ENCODE data around the gene RHBDL1. TPM values are rescaled to one million over a fixed set of nuclear protein-coding genes. Genes with fewer than 3 reads are reported as not detected.
A peak's percentile ranks its signal among the peaks of the same experiment; 100 is the strongest.

The RHBDL1 gene
- total RNA-seq, 1 experiment from 2014 or later: 3.6 TPM

DNA sequence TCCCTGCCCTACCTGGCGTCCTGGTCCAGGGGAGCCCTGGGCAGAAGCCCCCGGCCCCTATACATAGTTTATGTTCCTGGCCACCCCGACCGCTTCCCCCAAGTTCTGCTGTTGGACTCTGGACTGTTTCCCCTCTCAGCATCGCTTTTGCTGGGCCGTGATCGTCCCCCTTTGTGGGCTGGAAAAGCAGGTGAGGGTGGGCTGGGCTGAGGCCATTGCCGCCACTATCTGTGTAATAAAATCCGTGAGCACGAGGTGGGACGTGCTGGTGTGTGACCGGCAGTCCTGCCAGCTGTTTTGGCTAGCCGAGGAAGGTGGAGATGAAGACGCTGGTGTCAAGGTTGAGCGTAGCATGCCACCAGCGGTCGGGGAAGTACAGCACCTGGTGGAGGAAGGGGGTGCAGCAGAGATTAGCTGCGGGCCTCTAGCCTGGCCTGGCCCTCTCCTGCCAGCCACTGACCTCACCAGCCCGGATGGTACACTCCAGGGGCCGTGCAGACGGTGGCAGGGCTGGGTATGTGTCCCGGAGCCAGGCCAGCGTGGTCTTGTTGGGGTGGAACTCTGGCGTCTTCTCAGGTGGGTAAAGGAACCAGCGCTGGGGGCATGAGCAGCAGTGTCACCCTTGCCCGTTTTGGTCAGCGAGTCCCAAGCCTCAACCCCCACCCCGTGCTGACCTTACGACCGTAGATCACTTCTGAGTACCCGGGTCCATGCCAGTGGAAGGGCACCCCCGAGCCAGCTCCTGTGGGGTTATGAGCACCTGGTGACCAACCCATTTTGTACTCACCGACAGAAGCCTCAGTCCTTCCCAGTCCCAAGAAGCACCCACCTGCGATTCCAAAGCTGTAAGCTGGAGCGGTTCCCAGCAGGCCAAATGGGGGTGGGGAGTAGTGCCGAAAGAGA lies 7.3 kb downstream of the RHBDL1 start:
- peaks cover 13% of the 10 kb centered on the region for H4K20me1 ChIP-seq (ENCODE audit: insufficient read depth, low read depth, low read length)
- no peaks in the 10 kb centered on the region for H3K27me3 ChIP-seq (ENCODE audit: low read length)
- no peaks in the 10 kb centered on the region for H3K9me3 ChIP-seq (ENCODE audit: low read length)
- DNase-seq: no peak
- peak overlapping the region; percentile 77 for H3K9ac ChIP-seq (ENCODE audit: low read length)
- peaks cover 30% of the 10 kb centered on the region for H3K4me1 ChIP-seq (ENCODE audit: low read length)
- peak overlapping the region; percentile 78 for H3K4me3 ChIP-seq (ENCODE audit: low read length)
- H2AFZ ChIP-seq (ENCODE audit: low read length): no peak overlapping the region
- H3K36me3 ChIP-seq (ENCODE audit: insufficient read depth, low read length): 0 out of 2 replicates have a peak, but pooled peaks cover 4% of the 10 kb centered on the region
- H3K4me2 ChIP-seq (ENCODE audit: low read depth, low read length, poor library complexity, severe bottlenecking): peak overlapping the region; percentile 75
- H3K27ac ChIP-seq (ENCODE audit: low read length): no peak overlapping the region
- peaks cover 27% of the 10 kb centered on the region for H3K79me2 ChIP-seq (ENCODE audit: low read length)
- no peaks in the 10 kb centered on the region for H3K9me2 ChIP-seq (replicated peaks; ENCODE audit: insufficient read depth, low read length)

DNA sequence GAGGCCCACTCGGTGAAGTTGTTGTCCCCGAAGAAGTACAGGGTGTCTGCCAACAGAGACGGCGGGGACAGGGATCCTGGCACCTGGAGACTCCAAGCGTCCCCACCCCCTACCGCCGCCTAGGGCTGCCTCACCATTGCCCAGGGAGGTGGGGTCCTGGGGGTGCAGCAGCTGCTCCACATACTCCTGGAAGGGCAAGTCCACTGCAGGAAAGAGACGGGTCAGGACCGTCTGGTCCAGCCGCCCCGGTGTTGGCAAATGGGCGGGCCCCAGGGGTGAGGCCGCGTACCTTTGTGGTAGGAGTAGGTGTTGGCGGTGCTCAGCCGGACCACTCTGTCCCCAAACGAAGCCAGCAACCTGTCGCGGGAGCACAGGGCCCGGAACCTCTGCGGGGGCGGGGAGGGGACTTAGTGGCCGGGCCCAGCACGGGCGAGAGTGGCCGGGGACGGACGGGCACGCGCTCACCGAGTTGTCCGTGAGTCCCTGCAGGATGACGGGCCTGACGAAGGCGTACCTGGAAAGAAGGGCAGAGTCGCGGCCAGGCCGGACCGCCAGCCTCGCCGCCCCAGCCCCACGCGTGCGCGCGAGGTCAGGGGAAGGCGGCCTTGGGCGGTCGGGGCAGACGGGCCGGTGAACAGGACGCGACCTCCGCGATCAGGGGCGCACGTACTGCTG lies 8.1 kb downstream of the RHBDL1 start:
- no peaks in the 10 kb centered on the region for H3K27me3 ChIP-seq (ENCODE audit: low read length)
- no peaks in the 10 kb centered on the region for H3K9me3 ChIP-seq (ENCODE audit: low read length)
- peak overlapping the region; percentile 78 for H3K4me3 ChIP-seq (ENCODE audit: low read length)
- H3K9ac ChIP-seq (ENCODE audit: low read length): peak overlapping the region; percentile 77
- H2AFZ ChIP-seq (ENCODE audit: low read length): no peak overlapping the region
- peaks cover 13% of the 10 kb centered on the region for H4K20me1 ChIP-seq (ENCODE audit: insufficient read depth, low read depth, low read length)
- H3K4me2 ChIP-seq (ENCODE audit: low read depth, low read length, poor library complexity, severe bottlenecking): peak overlapping the region; percentile 75
- peaks cover 30% of the 10 kb centered on the region for H3K4me1 ChIP-seq (ENCODE audit: low read length)
- no peak overlapping the region for H3K27ac ChIP-seq (ENCODE audit: low read length)
- peak; percentile 63 for DNase-seq
- no peaks in the 10 kb centered on the region for H3K9me2 ChIP-seq (replicated peaks; ENCODE audit: insufficient read depth, low read length)
- H3K36me3 ChIP-seq (ENCODE audit: insufficient read depth, low read length): 0 out of 2 replicates have a peak, but pooled peaks cover 4% of the 10 kb centered on the region
- H3K79me2 ChIP-seq (ENCODE audit: low read length): peaks cover 27% of the 10 kb centered on the region

DNA sequence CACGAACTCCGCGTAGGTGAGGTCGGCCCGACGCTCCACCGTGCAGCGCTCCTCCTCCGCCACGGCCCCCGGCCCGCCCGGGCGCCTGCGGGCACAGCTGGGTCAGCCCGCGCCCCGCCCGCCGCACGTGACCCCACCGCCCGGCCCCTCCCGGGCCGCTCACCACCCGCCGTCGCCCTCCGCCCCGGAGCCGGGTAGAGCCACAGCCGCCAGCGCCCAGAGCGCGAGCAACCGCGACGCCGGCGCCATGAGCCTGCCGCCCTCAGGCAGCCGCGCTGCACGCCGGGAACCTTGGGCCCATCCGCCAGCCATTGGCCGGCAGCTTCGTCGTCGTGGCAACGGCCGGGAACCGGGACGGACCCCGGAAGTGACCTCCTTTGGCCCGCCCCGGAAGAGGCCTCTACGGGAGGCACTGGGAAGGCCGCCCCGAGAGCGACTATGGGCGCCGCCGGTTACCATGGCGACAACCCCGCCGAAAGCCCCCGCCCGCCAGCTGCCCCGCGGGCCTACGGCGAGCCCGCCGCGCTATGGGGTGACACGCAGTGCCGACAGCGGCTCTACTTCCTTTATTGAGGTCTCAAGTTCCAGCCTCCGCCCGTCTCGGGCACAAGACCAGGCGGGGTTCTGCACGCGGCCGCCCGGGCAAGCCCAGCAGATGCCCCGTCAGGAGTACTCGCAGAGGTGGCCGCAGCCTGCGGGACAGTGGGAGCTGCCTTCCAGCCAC lies 8.8 kb downstream of the RHBDL1 start, which contains the start of gene JMJD8:
TSS of gene JMJD8 (minus strand) at position 264 of the 724 bp plus-strand sequence. CDS start at position 249, 15 bp downstream.
- Histone ChIP-seq H3K4me1 (ENCODE audit: low read length) (peaks cover 37% of the 10 kb centered on the region), H2AFZ (ENCODE audit: low read length) (no peak within 1 kb of the TSS)
- DNase-seq: peak; percentile 96

DNA sequence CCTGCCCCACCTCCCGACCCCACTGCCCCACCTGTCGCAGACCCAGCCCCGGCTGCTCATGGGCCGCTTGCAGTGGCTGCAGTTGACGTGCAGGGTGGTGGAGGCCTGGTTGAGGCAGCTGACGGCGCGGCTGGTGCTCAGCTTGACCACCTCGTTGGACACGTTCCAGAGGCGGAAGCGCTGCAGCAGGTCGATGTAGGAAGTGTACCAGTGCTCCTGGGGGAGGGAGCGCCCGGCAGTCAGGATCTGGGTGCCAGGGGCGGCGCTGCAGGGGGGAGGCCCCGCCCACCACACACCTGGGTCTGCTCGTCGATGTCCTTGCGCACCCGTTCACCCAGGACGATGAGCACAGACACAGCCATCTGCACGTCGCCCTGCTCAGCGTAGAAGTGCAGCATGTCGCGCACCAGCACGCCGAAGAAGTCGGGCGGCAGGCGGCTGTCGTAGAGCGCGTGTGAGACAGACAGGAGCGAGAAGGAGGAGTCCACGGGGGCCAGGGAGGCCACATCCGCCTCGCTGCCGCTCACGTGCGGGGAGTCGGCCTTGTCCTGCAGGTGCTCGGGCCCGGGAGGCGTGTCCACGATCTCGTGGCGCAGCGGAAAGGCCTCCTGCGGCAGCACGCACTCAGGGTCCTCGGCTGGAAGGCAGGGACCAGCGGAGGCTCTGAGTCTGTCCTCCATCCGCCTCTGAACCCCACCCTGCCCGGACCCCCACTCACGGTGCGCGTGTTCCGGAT lies 9.7 kb downstream of the RHBDL1 start:
- Histone ChIP-seq H2AFZ (ENCODE audit: low read length) (no peak overlapping the region), H3K36me3 (ENCODE audit: insufficient read depth, low read length) (0 out of 2 replicates have a peak, but pooled peaks cover 4% of the 10 kb centered on the region), H3K9me2 (replicated peaks; ENCODE audit: insufficient read depth, low read length) (no peaks in the 10 kb centered on the region), H3K4me1 (ENCODE audit: low read length) (peaks cover 36% of the 10 kb centered on the region), H3K79me2 (ENCODE audit: low read length) (peaks cover 34% of the 10 kb centered on the region), H3K9ac (ENCODE audit: low read length) (no peak overlapping the region), H3K27ac (ENCODE audit: low read length) (no peak overlapping the region), H3K4me2 (ENCODE audit: low read depth, low read length, poor library complexity, severe bottlenecking) (no peak overlapping the region), H3K9me3 (ENCODE audit: low read length) (no peaks in the 10 kb centered on the region), H4K20me1 (ENCODE audit: insufficient read depth, low read depth, low read length) (peaks cover 13% of the 10 kb centered on the region), H3K27me3 (ENCODE audit: low read length) (no peaks in the 10 kb centered on the region), H3K4me3 (ENCODE audit: low read length) (no peak overlapping the region)
- no peak for DNase-seq

More for the DNA sequence above, 8.8 kb downstream of the RHBDL1 start, which contains the start of gene JMJD8:
- Histone ChIP-seq H4K20me1 (ENCODE audit: insufficient read depth, low read depth, low read length) (peaks cover 13% of the 10 kb centered on the region), H3K9ac (ENCODE audit: low read length) (peak within 1 kb of the TSS; percentile 77), H3K9me3 (ENCODE audit: low read length) (no peaks in the 10 kb centered on the region), H3K27ac (ENCODE audit: low read length) (no peak within 1 kb of the TSS), H3K4me2 (ENCODE audit: low read depth, low read length, poor library complexity, severe bottlenecking) (peak within 1 kb of the TSS; percentile 75), H3K27me3 (ENCODE audit: low read length) (no peaks in the 10 kb centered on the region), H3K4me3 (ENCODE audit: low read length) (peak within 1 kb of the TSS; percentile 78), H3K36me3 (ENCODE audit: insufficient read depth, low read length) (0 out of 2 replicates have a peak, but pooled peaks cover 4% of the 10 kb centered on the region), H3K79me2 (ENCODE audit: low read length) (peaks cover 27% of the 10 kb centered on the region), H3K9me2 (replicated peaks; ENCODE audit: insufficient read depth, low read length) (no peaks in the 10 kb centered on the region)

DNA sequence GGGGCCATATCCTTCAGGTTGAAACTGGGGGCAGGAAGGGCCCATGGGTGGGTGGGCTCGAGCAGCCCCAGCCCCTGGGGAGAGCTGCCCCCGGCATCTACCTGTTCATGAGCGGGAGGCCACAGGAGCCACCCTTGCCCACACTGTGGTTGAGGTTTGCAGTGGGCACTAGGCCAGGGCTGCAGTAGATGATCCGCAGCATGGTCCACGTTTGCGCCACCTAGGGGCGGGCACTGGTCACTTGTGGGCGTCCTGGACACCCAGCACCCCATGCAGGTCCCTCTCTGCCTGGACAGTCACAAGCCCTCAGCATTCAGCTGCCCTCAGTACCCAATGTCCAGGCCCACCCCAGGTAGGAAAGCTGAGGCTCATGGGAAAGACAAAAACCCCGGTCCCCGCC lies 10.5 kb downstream of the RHBDL1 start:
- H2AFZ ChIP-seq (ENCODE audit: low read length): no peak overlapping the region
- no peak overlapping the region for H3K27ac ChIP-seq (ENCODE audit: low read length)
- no peak overlapping the region for H3K9ac ChIP-seq (ENCODE audit: low read length)
- H3K27me3 ChIP-seq (ENCODE audit: low read length): no peaks in the 10 kb centered on the region
- H3K4me1 ChIP-seq (ENCODE audit: low read length): peaks cover 36% of the 10 kb centered on the region
- 0 out of 2 replicates have a peak, but pooled peaks cover 4% of the 10 kb centered on the region for H3K36me3 ChIP-seq (ENCODE audit: insufficient read depth, low read length)
- no peaks in the 10 kb centered on the region for H3K9me3 ChIP-seq (ENCODE audit: low read length)
- no peak overlapping the region for H3K4me3 ChIP-seq (ENCODE audit: low read length)
- H3K4me2 ChIP-seq (ENCODE audit: low read depth, low read length, poor library complexity, severe bottlenecking): no peak overlapping the region
- no peak for DNase-seq
- H4K20me1 ChIP-seq (ENCODE audit: insufficient read depth, low read depth, low read length): peaks cover 9% of the 10 kb centered on the region
- peaks cover 30% of the 10 kb centered on the region for H3K79me2 ChIP-seq (ENCODE audit: low read length)
- no peaks in the 10 kb centered on the region; the same call in 1 of the 2 replicates for H3K9me2 ChIP-seq (replicated peaks; ENCODE audit: insufficient read depth, low read length)

DNA sequence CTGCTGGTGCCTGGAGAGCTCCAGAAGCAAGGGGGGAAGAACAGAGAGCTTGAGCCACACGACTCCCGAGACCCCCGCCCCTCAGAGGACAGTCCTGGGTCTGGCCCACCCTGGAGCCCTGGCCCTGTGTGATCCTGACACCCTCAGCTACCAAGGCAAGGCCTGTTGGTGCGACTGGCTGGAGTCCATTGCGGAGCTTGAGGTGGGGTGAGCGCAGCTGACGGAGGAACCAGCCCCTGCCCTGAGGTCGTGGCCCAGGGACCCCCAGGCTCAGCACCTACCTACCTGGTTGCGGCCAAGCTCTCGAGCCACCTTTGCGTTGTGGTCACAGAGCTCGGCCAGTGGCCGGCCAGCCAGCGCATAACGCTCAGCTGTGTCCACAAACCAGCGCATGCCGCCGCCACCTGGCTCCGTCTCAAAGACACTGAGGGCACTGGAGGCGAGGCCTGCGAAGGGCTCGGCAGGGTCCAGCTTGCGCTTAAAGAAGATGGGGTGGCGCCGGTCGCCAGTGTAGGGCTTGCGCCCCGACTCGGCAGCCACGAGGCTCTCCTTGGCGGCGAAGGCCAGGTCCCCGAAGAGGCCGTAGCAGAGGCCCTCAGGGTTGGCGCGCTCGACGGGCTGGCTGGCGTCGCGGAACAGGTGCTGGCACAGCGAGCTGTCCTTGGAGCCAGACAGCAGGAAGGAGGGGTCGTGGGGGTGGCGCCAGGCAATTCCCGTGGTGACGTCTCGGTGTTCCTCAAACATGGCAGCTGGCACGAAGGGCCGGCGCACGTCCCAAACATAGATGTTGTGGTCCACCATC lies 11.2 kb downstream of the RHBDL1 start:
- H3K9ac ChIP-seq (ENCODE audit: low read length): no peak overlapping the region
- H3K9me2 ChIP-seq (replicated peaks; ENCODE audit: insufficient read depth, low read length): no peaks in the 10 kb centered on the region; the same call in 1 of the 2 replicates
- peaks cover 2% of the 10 kb centered on the region for H4K20me1 ChIP-seq (ENCODE audit: insufficient read depth, low read depth, low read length)
- 0 out of 2 replicates have a peak, but pooled peaks cover 4% of the 10 kb centered on the region for H3K36me3 ChIP-seq (ENCODE audit: insufficient read depth, low read length)
- no peak overlapping the region for H3K27ac ChIP-seq (ENCODE audit: low read length)
- H3K9me3 ChIP-seq (ENCODE audit: low read length): no peaks in the 10 kb centered on the region
- H3K4me1 ChIP-seq (ENCODE audit: low read length): peaks cover 29% of the 10 kb centered on the region
- peaks cover 23% of the 10 kb centered on the region for H3K79me2 ChIP-seq (ENCODE audit: low read length)
- no peak for DNase-seq
- H3K27me3 ChIP-seq (ENCODE audit: low read length): no peaks in the 10 kb centered on the region
- H3K4me3 ChIP-seq (ENCODE audit: low read length): no peak overlapping the region
- H2AFZ ChIP-seq (ENCODE audit: low read length): no peak overlapping the region
- no peak overlapping the region for H3K4me2 ChIP-seq (ENCODE audit: low read depth, low read length, poor library complexity, severe bottlenecking)

DNA sequence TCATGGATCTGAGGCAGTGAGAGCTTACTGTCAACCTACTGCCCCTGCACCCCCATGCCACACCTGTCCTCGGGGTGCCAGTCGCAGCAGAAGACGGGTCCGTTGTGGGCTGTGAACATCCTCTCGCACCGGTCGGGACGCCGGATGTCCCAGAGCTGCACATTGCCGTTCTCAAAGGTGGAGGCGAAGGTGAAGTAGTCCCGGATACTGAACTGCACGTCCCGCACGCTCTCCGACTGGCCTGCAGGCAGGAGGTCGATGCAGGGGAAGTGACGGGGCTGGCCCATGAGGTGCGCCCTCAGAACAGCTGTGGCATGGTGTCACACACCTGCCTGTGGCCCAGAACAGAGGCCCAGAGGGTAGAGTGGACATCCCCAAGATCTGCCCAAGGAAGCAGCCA lies 12.0 kb downstream of the RHBDL1 start:
- Histone ChIP-seq H3K4me2 (ENCODE audit: low read depth, low read length, poor library complexity, severe bottlenecking) (no peak overlapping the region), H3K9me2 (replicated peaks; ENCODE audit: insufficient read depth, low read length) (no peaks in the 10 kb centered on the region; the same call in 1 of the 2 replicates), H3K9ac (ENCODE audit: low read length) (no peak overlapping the region), H3K36me3 (ENCODE audit: insufficient read depth, low read length) (no peaks in the 10 kb centered on the region), H2AFZ (ENCODE audit: low read length) (no peak overlapping the region), H3K27ac (ENCODE audit: low read length) (no peak overlapping the region), H3K4me1 (ENCODE audit: low read length) (peaks cover 21% of the 10 kb centered on the region), H3K4me3 (ENCODE audit: low read length) (no peak overlapping the region), H3K27me3 (ENCODE audit: low read length) (no peaks in the 10 kb centered on the region), H3K9me3 (ENCODE audit: low read length) (no peaks in the 10 kb centered on the region), H4K20me1 (ENCODE audit: insufficient read depth, low read depth, low read length) (no peaks in the 10 kb centered on the region), H3K79me2 (ENCODE audit: low read length) (peaks cover 15% of the 10 kb centered on the region)
- no peak for DNase-seq
